ENCODE data around the gene OR4C3.

DNA sequence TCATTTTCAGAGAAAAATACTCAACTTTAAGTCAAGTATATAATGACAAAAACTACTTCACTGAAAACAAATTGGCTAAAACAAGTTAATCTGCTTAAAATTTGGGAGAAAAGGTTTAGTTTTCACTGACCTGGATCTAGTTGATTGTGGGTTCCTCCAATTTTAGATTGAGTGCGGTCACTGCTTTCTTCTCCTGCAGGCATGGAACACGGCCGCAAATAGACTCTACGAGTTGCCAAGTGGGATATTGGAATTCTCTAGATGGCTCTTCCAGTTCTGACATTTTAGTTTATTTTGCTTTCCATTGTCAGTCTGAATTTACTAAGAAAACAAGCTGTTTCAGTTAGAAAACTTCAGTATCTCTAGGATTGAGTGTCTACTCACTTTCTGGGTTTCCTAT, 29.3 kb downstream of the OR4C3 start:
- no peak for TF ChIP-seq CREB1 (IDR thresholded peaks at IDR 0.05)
- TF ChIP-seq CREB1 (CRISPR knock-in tag; IDR thresholded peaks at IDR 0.05) = no peak
- no peak for TF ChIP-seq ZNF24 (IDR thresholded peaks at IDR 0.05)
